HG03432 (cell line): ENCODE data around the gene CAMKMT.

ENCODE experiments used
- ATAC-seq: cut with Tn5 transposase; IDR thresholded peaks from one replicate; pipeline ENCODE4 v1.9.1; 2021; ENCODE audit warnings: mild to moderate bottlenecking, moderate library complexity; ENCODE audit not compliant: unreplicated experiment

CAMKMT gene

GRCh38 chr2:44723921-44724320 lies 362.2 kb downstream of the CAMKMT start:
- no peak for ATAC-seq

GRCh38 chr2:44730593-44730992 lies 368.8 kb downstream of the CAMKMT start:
- ATAC-seq = no peak

GRCh38 chr2:44731505-44731904 lies 369.8 kb downstream of the CAMKMT start:
- peak; percentile 97 for ATAC-seq

- no peak for ATAC-seq
Measured at GRCh38 chr2:44736270-44736942, 374.7 kb downstream of the CAMKMT start.

- ATAC-seq = no peak
Measured at GRCh38 chr2:44740678-44741077, 378.9 kb downstream of the CAMKMT start.

GRCh38 chr2:44741507-44741906 lies 379.8 kb downstream of the CAMKMT start:
- no peak for ATAC-seq

- ATAC-seq = no peak
Measured at GRCh38 chr2:44742057-44742456, 380.3 kb downstream of the CAMKMT start.

- no peak for ATAC-seq
Measured at GRCh38 chr2:44743473-44743872, 381.7 kb downstream of the CAMKMT start.

GRCh38 chr2:44744961-44745892 lies 383.5 kb downstream of the CAMKMT start:
- ATAC-seq = no peak

GRCh38 chr2:44745922-44746766 lies 384.4 kb downstream of the CAMKMT start:
- no peak for ATAC-seq

GRCh38 chr2:44746856-44747615 lies 385.3 kb downstream of the CAMKMT start:
- ATAC-seq = no peak

- no peak for ATAC-seq
Measured at GRCh38 chr2:44747794-44748193, 386.0 kb downstream of the CAMKMT start.

- no peak for ATAC-seq
Measured at GRCh38 chr2:44751754-44752479, 390.2 kb downstream of the CAMKMT start.

GRCh38 chr2:44752761-44753160 lies 391.0 kb downstream of the CAMKMT start:
- ATAC-seq = no peak

- peak; percentile 76 for ATAC-seq
Measured at GRCh38 chr2:44753552-44754285, 392.0 kb downstream of the CAMKMT start.

- ATAC-seq = no peak
Measured at GRCh38 chr2:44758591-44758990, 396.8 kb downstream of the CAMKMT start.

GRCh38 chr2:44759823-44760222 lies 398.1 kb downstream of the CAMKMT start:
- ATAC-seq = no peak

GRCh38 chr2:44763275-44763782 lies 401.6 kb downstream of the CAMKMT start:
- no peak for ATAC-seq

- no peak for ATAC-seq
Measured at GRCh38 chr2:44766220-44766619, 404.5 kb downstream of the CAMKMT start.
